SK-N-SH (cell line): ENCODE data around the gene AP3S2. TPM values are rescaled to one million over a fixed set of nuclear protein-coding genes. Genes with fewer than 3 reads are reported as not detected.
"Not testable (repeated sequence)": the region's sequence is repeated elsewhere in the genome, so short reads cannot be mapped to it uniquely, and the experiment has no call there.

ENCODE experiments used
- CTCF ChIA-PET: fragments of 300-600, 350-600 bp; formaldehyde crosslinking; extraction: SDS; loops from one replicate; lab custom pipeline; 2021; lab: Yijun Ruan, JAX
- POLR2A ChIA-PET: fragments of 350-600 bp; sonication (Branson Sonifier 250); formaldehyde crosslinking; extraction: SDS; loops from one replicate; lab custom pipeline; 2020; ENCODE audit warnings: antibody characterized with exemption, inconsistent platforms; lab: Yijun Ruan, JAX
- DNase-seq: peaks from one replicate; pipeline ENCODE4 v3.0.0; 2012
- H2AFZ ChIP-seq: fragments of 200-600 bp; sonication (generic); 2 replicates; pipeline ENCODE4 v1.8.1; 2016; ENCODE audit warnings: antibody characterized with exemption, mild to moderate bottlenecking, low read depth
- H3F3A ChIP-seq: fragments of 200-600 bp; sonication (generic); replicated peaks from 2 replicates; pipeline ENCODE3; 2016; ENCODE audit warnings: antibody characterized with exemption, mild to moderate bottlenecking; ENCODE audit not compliant: insufficient read depth
- H3K27ac ChIP-seq, 2 experiments: fragments of 200-500 bp in 1 of 2; fragments of 200-600 bp in 1 of 2; sonication (Bioruptor generic) in 1 of 2; sonication (generic), shearing (Covaris generic) in 1 of 2; 2 replicates each; pipeline versions ENCODE4 v1.5.1 to v1.6.1; 2014 to 2016; ENCODE audit warnings: low read depth in 2 of 2, inconsistent platforms in 1 of 2, low read length in 1 of 2, mild to moderate bottlenecking in 1 of 2, mixed read lengths in 1 of 2
- H3K27me3 ChIP-seq: fragments of 200-600 bp; sonication (generic), shearing (Covaris generic); 2 replicates; pipeline ENCODE4 v1.6.1; 2016; ENCODE audit warnings: mixed run types; ENCODE audit not compliant: insufficient read depth
- H3K36me3 ChIP-seq, 2 experiments: fragments of 200-500 bp in 1 of 2; fragments of 200-600 bp in 1 of 2; sonication (Bioruptor generic) in 1 of 2; sonication (generic) in 1 of 2; replicated peaks in 1 of 2; 2 replicates each; pipeline versions ENCODE3 to v1.5.1; 2014 to 2016; ENCODE audit warnings: low read length in 1 of 2, mild to moderate bottlenecking in 1 of 2; ENCODE audit not compliant: insufficient read depth in 2 of 2, control insufficient read depth in 1 of 2
- H3K4me1 ChIP-seq, 2 experiments: fragments of 200-500 bp in 1 of 2; fragments of 200-600 bp in 1 of 2; sonication (Bioruptor generic) in 1 of 2; sonication (generic), shearing (Covaris generic) in 1 of 2; 2 replicates each; pipeline versions ENCODE4 v1.5.1 to v1.6.1; 2014 to 2016; ENCODE audit warnings: low read depth in 1 of 2, low read length in 1 of 2, mixed run types in 1 of 2; ENCODE audit not compliant: insufficient read depth in 2 of 2, control insufficient read depth in 1 of 2
- H3K4me2 ChIP-seq: fragments of 200-600 bp; sonication (generic), shearing (Covaris generic); 2 replicates; pipeline ENCODE4 v1.6.1; 2017; ENCODE audit warnings: mixed run types
- H3K4me3 ChIP-seq, 2 experiments: fragments of 200-500 bp in 1 of 2; fragments of 200-600 bp in 1 of 2; sonication (Bioruptor generic) in 1 of 2; sonication (generic), shearing (Covaris generic) in 1 of 2; 2 replicates each; pipeline versions ENCODE4 v1.5.1 to v1.8.1; 2014 to 2016; ENCODE audit warnings: low read depth in 2 of 2, inconsistent platforms in 1 of 2, low read length in 1 of 2, mild to moderate bottlenecking in 1 of 2, mixed read lengths in 1 of 2, moderate library complexity in 1 of 2
- H3K79me2 ChIP-seq: fragments of 200-600 bp; sonication (generic); 2 replicates; pipeline ENCODE4 v1.8.1; 2017; ENCODE audit warnings: mild to moderate bottlenecking; ENCODE audit not compliant: insufficient read depth
- H3K9ac ChIP-seq: fragments of 200-600 bp; sonication (generic); 2 replicates; pipeline ENCODE4 v1.6.1; 2017; ENCODE audit warnings: mixed run types
- H3K9me2 ChIP-seq: fragments of 200-600 bp; sonication (generic); 2 replicates; pipeline ENCODE4 v1.6.1; 2017; ENCODE audit warnings: mixed run types
- H3K9me3 ChIP-seq: fragments of 200-600 bp; sonication (generic); 2 replicates; pipeline ENCODE4 v1.6.1; 2017; ENCODE audit warnings: mixed run types, mild to moderate bottlenecking, moderate library complexity
- H4K20me1 ChIP-seq: fragments of 200-600 bp; sonication (generic); 2 replicates; pipeline ENCODE4 v1.6.1; 2017; ENCODE audit warnings: mild to moderate bottlenecking, mixed run types; ENCODE audit not compliant: insufficient read depth
- CHD2 ChIP-seq: fragments of 150-350 bp; IDR thresholded peaks from 2 replicates; pipeline ENCODE4 v1.6.1; 2018; ENCODE audit warnings: low read length; ENCODE audit not compliant: partially characterized antibody
- CTCF ChIP-seq: fragments of 200-600 bp; sonication (generic); IDR thresholded peaks from 2 replicates; pipeline ENCODE4 v1.6.1; 2017; ENCODE audit warnings: antibody characterized with exemption, mild to moderate bottlenecking, moderate library complexity
- EP300 ChIP-seq, 2 experiments: IDR thresholded peaks; 2 replicates each; pipeline versions ENCODE4 v1.4.0 to v1.6.1; 2012; ENCODE audit warnings: borderline replicate concordance in 1 of 2, low read depth in 1 of 2, low read length in 1 of 2
- FOSL2 ChIP-seq: IDR thresholded peaks from 2 replicates; pipeline ENCODE4 v1.4.0; 2012; ENCODE audit warnings: low read depth, mild to moderate bottlenecking, moderate library complexity, borderline replicate concordance
- FOXJ3 ChIP-seq: sonication (generic); formaldehyde crosslinking; IDR thresholded peaks from 2 replicates; pipeline ENCODE4 v1.5.1; 2020; ENCODE audit warnings: mild to moderate bottlenecking, missing genetic modification reagents
- GABPA ChIP-seq: IDR thresholded peaks from 2 replicates; pipeline ENCODE4 v1.4.0; 2012; ENCODE audit warnings: low read depth, mild to moderate bottlenecking
- JUND ChIP-seq: IDR thresholded peaks from 2 replicates; pipeline ENCODE4 v1.4.0; 2012
- MAX ChIP-seq: IDR thresholded peaks from 2 replicates; pipeline ENCODE4 v1.4.0; 2012; ENCODE audit warnings: low read depth
- MXI1 ChIP-seq: IDR thresholded peaks from 2 replicates; pipeline ENCODE4 v1.6.1; 2012; ENCODE audit warnings: mild to moderate bottlenecking, low read depth, low read length, improper control_type of control experiment
- PBX3 ChIP-seq: IDR thresholded peaks from 2 replicates; pipeline ENCODE4; 2012
- RCOR1 ChIP-seq: fragments of 150-350 bp; IDR thresholded peaks from 2 replicates; pipeline ENCODE4 v1.6.1; 2017; ENCODE audit warnings: antibody characterized with exemption, low read length
- RFX5 ChIP-seq: IDR thresholded peaks from 2 replicates; pipeline ENCODE4 v1.6.1; 2012; ENCODE audit warnings: mild to moderate bottlenecking, improper control_type of control experiment, low read length
- SIN3A ChIP-seq: IDR thresholded peaks from 2 replicates; pipeline ENCODE4 v1.6.1; 2012; ENCODE audit warnings: low read depth, mild to moderate bottlenecking, low read length, moderate library complexity, borderline replicate concordance
- SMC3 ChIP-seq: IDR thresholded peaks from 2 replicates; pipeline ENCODE4 v1.6.1; 2012; ENCODE audit warnings: low read depth, low read length, improper control_type of control experiment
- TAF1 ChIP-seq: IDR thresholded peaks from 2 replicates; pipeline ENCODE4 v1.6.1; 2012; ENCODE audit warnings: low read depth, mild to moderate bottlenecking, low read length, moderate library complexity, borderline replicate concordance
- TCF12 ChIP-seq: IDR thresholded peaks from 2 replicates; pipeline ENCODE4 v1.4.0; 2012
- USF1 ChIP-seq: IDR thresholded peaks from 2 replicates; pipeline ENCODE4 v1.4.0; 2012; ENCODE audit warnings: low read depth, borderline replicate concordance
- USF2 ChIP-seq: fragments of 150-350 bp; IDR thresholded peaks from 2 replicates; pipeline ENCODE4 v1.6.1; 2017; ENCODE audit warnings: antibody characterized with exemption, low read length, low read depth, borderline replicate concordance
- YY1 ChIP-seq: IDR thresholded peaks from 2 replicates; pipeline ENCODE4 v1.4.0; 2012; ENCODE audit warnings: low read depth, mild to moderate bottlenecking
- WGBS: methylation state at CpG from one replicate; pipeline ENCODE4 v1.1.6; 2017; ENCODE audit warnings: low lambda C conversion rate; 5-methylcytosine and 5-hydroxymethylcytosine counted together
- polyA plus RNA-seq, 3 experiments: library from polyadenylated mRNA; depleted of rRNA; stranded (reverse); fragments of >200 nt; gene quantifications; 2 replicates each; pipeline ENCODE4 v1.2.3, GENCODE V29; 2012

The AP3S2 gene
- polyA plus RNA-seq, 1 of the 3 experiments (the other 2 are of a cell fraction) = 11.9 TPM

DNA sequence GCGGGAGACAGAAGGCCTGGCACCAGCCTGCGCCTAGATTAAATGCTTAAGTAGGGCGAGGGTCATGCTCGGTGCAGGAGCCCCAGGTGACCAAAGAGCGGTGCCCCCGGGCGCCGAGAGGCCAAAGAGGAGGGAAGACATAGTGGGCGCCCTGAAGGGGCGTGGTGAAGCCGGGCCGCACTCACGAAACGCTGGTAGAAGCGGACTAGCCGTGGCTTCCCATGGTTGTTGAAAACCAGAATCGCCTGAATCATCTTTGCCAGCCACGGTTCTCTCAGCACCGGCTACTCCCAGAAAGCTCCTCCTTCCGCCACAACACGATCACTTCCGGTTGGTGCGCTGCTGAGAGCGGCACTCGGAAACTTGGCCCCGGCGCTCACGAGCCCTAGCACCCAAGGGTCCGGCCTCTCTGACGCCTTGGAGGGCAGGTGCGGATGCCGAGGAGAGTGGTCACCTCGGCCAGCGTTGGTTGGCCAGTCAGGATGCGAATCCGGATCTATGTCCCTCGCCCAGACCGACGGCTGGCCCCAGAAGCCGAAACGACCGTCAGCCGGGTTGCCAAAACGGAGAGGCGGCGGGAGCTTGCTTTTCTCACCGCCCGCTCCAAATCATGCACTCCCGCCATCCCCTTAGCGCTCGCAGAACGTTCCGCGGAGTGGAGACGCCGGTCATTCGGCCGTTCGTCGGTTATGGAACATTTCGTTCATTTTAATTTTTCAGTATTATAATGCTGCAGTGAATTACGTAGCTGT is at the start of gene AP3S2 (continued):
- TF ChIP-seq PBX3 (peak; percentile 31; the same call in 1 of the 2 replicates), TAF1 (peak; percentile 97), USF2 (no peak), FOSL2 (peak; percentile 8; the same call in 1 of the 2 replicates), GABPA (peak; percentile 97), TCF12 (peak; percentile 51; the same call in 1 of the 2 replicates), YY1 (peak; percentile 79), EP300 (IDR thresholded peaks at IDR 0.05; ENCODE audit: borderline replicate concordance in 1 of 2, low read depth in 1 of 2, low read length in 1 of 2) (no peak; a peak in 1 of 4 replicates), SMC3 (no peak), MAX (peak; percentile 85), RFX5 (no peak; the same call in 1 of the 2 replicates), SIN3A (peak; percentile 61; the same call in 1 of the 2 replicates)

- no peak overlapping the region for H3K27ac ChIP-seq
- no peaks in the 10 kb centered on the region; the same call in 1 of the 2 replicates for H3K27me3 ChIP-seq
- no peaks in the 10 kb centered on the region for H3K4me1 ChIP-seq
- WGBS = 93% methylated on average over 3 of the region's 3 CpGs
- POLR2A ChIA-PET = no interaction called here
- H3K36me3 ChIP-seq = no peaks in the 10 kb centered on the region
- no peak overlapping the region for H3K9ac ChIP-seq
- no peaks in the 10 kb centered on the region for H3K79me2 ChIP-seq
- H4K20me1 ChIP-seq = no peaks in the 10 kb centered on the region
- no peak overlapping the region for H2AFZ ChIP-seq
- TF ChIP-seq CTCF (no peak), SMC3 (no peak), TCF12 (no peak), USF1 (no peak), MXI1 (no peak), TAF1 (no peak), FOXJ3 (CRISPR knock-in tag) (no peak), RCOR1 (no peak), USF2 (no peak), CHD2 (no peak), JUND (no peak), SIN3A (no peak)
- H3K9me3 ChIP-seq = no peaks in the 10 kb centered on the region
- no peak for DNase-seq
- no peaks in the 10 kb centered on the region for H3K9me2 ChIP-seq
- no peaks in the 10 kb centered on the region for H3F3A ChIP-seq
- CTCF ChIA-PET = no interaction called here
- no peak overlapping the region for H3K4me3 ChIP-seq
- no peak overlapping the region for H3K4me2 ChIP-seq
These were observed 46.1 kb upstream of the AP3S2 start for GRCh38 chr15:89939910-89940309.

DNA sequence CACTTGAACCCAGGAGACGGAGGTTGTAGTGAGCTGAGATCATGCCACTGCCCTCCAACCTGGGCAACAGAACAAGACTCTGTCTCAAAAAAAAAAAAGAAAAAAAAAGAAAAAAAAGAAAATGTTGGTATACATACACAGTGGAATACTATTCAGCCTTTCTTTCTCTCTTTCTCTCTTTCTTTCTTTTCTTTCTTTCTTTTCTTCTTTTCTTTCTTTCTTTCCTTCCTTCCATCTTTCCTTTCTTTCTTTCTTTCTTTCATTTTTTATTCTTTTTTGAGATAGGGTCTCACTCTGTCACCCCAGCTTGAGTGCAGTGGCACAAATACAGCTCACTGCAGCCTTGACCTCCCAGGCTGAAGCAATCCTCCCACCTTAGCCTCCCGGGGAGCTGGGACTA is 45.6 kb upstream of the AP3S2 start:
- H3K4me3 ChIP-seq, H3K27ac ChIP-seq, H3K9me3 ChIP-seq, H3K9me2 ChIP-seq, H3K4me1 ChIP-seq, H3K4me2 ChIP-seq, H3K79me2 ChIP-seq, H3F3A ChIP-seq, H3K36me3 ChIP-seq, H3K9ac ChIP-seq, H4K20me1 ChIP-seq, H3K27me3 ChIP-seq, DNase-seq, POLR2A ChIA-PET, H2AFZ ChIP-seq: not testable (repeated sequence)
- CTCF ChIA-PET = interaction anchor here (0.5 kb wide), 1 partner anchor 1119 kb away, joined by 3 read pairs; no protein-coding TSS in a partner anchor
- whole genome bisulfite sequencing = 74% methylated on average over 2 of the region's 2 CpGs
